GM21367 (cell line): Measurements from ENCODE around the gene C8B.

ENCODE experiments used
- ATAC-seq: cut with Tn5 transposase; IDR thresholded peaks from one replicate; pipeline ENCODE4 v1.9.1; 2021; ENCODE audit not compliant: unreplicated experiment

Gene C8B

GRCh38 chr1:56972976-56973375 is 7.2 kb upstream of the C8B start:
- ATAC-seq = no peak

- ATAC-seq = no peak
Measured at GRCh38 chr1:56970280-56970679, 4.5 kb upstream of the C8B start.

GRCh38 chr1:56968878-56969495 is 3.2 kb upstream of the C8B start:
- no peak for ATAC-seq

- no peak for ATAC-seq
Measured at GRCh38 chr1:56967900-56968832, 2.4 kb upstream of the C8B start.

GRCh38 chr1:56967355-56967754 is 1.5 kb upstream of the C8B start:
- no peak for ATAC-seq

GRCh38 chr1:56966698-56966999 is 834 bp upstream of the C8B start:
- no peak for ATAC-seq

- no peak for ATAC-seq
Measured at GRCh38 chr1:56965191-56965590, 624 bp downstream of the C8B start.

GRCh38 chr1:56964349-56965017 is 1.3 kb downstream of the C8B start:
- no peak for ATAC-seq

- no peak for ATAC-seq
Measured at GRCh38 chr1:56963667-56964066, 2.1 kb downstream of the C8B start.

- no peak for ATAC-seq
Measured at GRCh38 chr1:56961426-56961825, 4.4 kb downstream of the C8B start.

GRCh38 chr1:56958526-56958925 is 7.3 kb downstream of the C8B start:
- ATAC-seq = no peak

GRCh38 chr1:56957931-56958330 is 7.9 kb downstream of the C8B start:
- ATAC-seq = no peak

- no peak for ATAC-seq
Measured at GRCh38 chr1:56954664-56955063, 11.2 kb downstream of the C8B start.

GRCh38 chr1:56953386-56953785 is 12.4 kb downstream of the C8B start:
- ATAC-seq = no peak

GRCh38 chr1:56952501-56952900 is 13.3 kb downstream of the C8B start:
- no peak for ATAC-seq

- ATAC-seq = no peak
Measured at GRCh38 chr1:56948403-56949023, 17.3 kb downstream of the C8B start.

- no peak for ATAC-seq
Measured at GRCh38 chr1:56940039-56940438, 25.8 kb downstream of the C8B start.

- no peak for ATAC-seq
Measured at GRCh38 chr1:56939209-56939608, 26.6 kb downstream of the C8B start.

- ATAC-seq = no peak
Measured at GRCh38 chr1:56938646-56939045, 27.2 kb downstream of the C8B start.

- no peak for ATAC-seq
Measured at GRCh38 chr1:56934430-56935060, 31.3 kb downstream of the C8B start.

GRCh38 chr1:56933606-56934005 is 32.2 kb downstream of the C8B start:
- no peak for ATAC-seq
